GM12874 (cell line): ENCODE measurements around the gene G6PD.
"Not testable (repeated sequence)": the region's sequence is repeated elsewhere in the genome, so short reads cannot be mapped to it uniquely, and the experiment has no call there.

Experiments used
- CTCF ChIP-seq: IDR thresholded peaks from 2 replicates; pipeline ENCODE4 v1.5.1; 2011; ENCODE audit warnings: low read depth, mild to moderate bottlenecking, control low read depth, low read length, moderate library complexity; ENCODE audit not compliant: insufficient read depth

G6PD gene

GRCh38 chrX:154546354-154547244 lies at the start of gene G6PD:
Gene G6PD (minus strand): TSS chrX:154546846. CDS start chrX:154546155, 691 bp downstream.
- TF ChIP-seq CTCF, result no peak

- no peak for TF ChIP-seq CTCF
These were observed 49.1 kb upstream of the G6PD start for GRCh38 chrX:154595559-154596249.

- no peak for TF ChIP-seq CTCF
These were observed 47.8 kb upstream of the G6PD start for GRCh38 chrX:154594491-154594890.

- no peak for TF ChIP-seq CTCF
These were observed 46.6 kb upstream of the G6PD start for GRCh38 chrX:154593201-154593600.

- TF ChIP-seq CTCF, result no peak
These were observed 45.9 kb upstream of the G6PD start for GRCh38 chrX:154592505-154592904.

GRCh38 chrX:154584585-154585183 lies 38.0 kb upstream of the G6PD start, which contains the start of gene CTAG1A:
Gene CTAG1A (plus strand): TSS chrX:154585133. CDS start chrX:154585207, 74 bp downstream.
- TF ChIP-seq CTCF, result not testable (repeated sequence)

GRCh38 chrX:154549766-154550165 lies 3.1 kb upstream of the G6PD start:
- no peak for TF ChIP-seq CTCF
